ENCODE measurements around the gene FARP1.
A peak's percentile ranks its signal among the peaks of the same experiment; 100 is the strongest.

The FARP1 gene

DNA sequence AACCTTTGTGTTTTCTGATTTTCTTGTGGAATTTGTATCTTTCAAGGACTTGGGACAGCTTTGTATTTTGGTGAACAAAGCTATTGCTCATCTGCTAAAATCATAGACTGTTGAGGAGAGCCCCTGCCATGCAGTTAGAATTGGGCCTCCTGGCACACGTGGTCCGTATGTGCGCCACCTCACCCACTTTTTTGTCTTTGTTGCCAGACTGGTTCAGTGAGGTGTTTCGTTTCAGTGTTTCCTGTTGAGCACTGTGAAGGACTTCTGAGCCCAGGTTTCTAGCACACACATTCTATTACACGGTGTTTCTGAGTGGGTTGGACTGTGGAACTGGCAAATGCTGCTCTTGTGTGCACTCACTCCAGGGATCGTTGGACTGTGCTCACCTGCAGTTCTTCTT, 71.8 kb downstream of the FARP1 start:
- TF ChIP-seq, protein P1, sequence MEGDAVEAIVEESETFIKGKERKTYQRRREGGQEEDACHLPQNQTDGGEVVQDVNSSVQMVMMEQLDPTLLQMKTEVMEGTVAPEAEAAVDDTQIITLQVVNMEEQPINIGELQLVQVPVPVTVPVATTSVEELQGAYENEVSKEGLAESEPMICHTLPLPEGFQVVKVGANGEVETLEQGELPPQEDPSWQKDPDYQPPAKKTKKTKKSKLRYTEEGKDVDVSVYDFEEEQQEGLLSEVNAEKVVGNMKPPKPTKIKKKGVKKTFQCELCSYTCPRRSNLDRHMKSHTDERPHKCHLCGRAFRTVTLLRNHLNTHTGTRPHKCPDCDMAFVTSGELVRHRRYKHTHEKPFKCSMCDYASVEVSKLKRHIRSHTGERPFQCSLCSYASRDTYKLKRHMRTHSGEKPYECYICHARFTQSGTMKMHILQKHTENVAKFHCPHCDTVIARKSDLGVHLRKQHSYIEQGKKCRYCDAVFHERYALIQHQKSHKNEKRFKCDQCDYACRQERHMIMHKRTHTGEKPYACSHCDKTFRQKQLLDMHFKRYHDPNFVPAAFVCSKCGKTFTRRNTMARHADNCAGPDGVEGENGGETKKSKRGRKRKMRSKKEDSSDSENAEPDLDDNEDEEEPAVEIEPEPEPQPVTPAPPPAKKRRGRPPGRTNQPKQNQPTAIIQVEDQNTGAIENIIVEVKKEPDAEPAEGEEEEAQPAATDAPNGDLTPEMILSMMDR (IDR thresholded peaks at IDR 0.05; ENCODE audit: low read length, missing control alignments), result no peak
- DNase-seq (ENCODE audit: low read depth), result no peak
- H3K4me3 ChIP-seq (replicated peaks; ENCODE audit: low read depth, low read length), result no peak overlapping the region

DNA sequence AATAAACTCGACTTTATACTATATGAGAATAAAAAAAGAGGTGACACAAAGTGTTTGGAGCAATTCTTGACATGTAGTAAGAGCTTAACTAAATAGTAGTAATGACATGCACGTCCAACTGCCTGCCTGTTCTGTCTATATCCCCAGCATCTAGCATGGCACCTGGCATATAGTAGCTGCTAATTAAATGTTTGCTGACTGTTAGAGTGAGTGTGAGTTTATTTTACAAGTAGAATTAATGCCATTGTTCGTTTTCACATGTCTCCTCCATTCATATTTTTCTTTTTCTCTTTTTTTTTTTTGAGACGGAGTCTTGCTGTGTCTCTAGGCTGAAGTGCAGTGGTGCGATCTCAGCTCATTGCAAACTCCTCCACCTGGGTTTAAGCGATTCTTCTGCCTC, 72.6 kb downstream of the FARP1 start:
- H3K4me3 ChIP-seq (replicated peaks; ENCODE audit: low read depth, low read length), result no peak overlapping the region
- TF ChIP-seq, protein P1 (IDR thresholded peaks at IDR 0.05; ENCODE audit: low read length, missing control alignments), result no peak
- DNase-seq (ENCODE audit: low read depth), result no peak

DNA sequence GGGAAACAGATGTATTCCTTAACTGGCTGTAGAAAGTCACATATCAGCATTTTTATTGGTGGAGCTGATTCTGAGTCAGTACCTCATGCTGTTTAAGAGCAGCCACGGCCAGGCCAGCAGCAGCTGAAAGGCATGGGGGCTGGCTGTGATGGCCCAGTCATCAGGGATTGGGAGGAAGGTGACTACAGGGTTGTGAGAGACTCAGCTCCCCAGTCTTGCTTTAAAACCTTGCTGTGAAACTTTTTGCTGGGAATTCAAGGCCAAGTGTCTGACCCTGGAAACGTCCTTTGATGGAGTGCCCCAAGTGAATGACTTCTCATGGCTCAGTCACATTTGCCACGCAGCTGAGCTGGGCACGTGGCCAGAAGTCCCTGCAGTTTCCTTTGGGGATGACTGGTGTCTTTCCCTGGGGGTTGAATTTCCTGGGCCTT, 73.3 kb downstream of the FARP1 start:
- peak; percentile 46 for DNase-seq (ENCODE audit: low read depth)
- TF ChIP-seq, protein P1 (IDR thresholded peaks at IDR 0.05; ENCODE audit: low read length, missing control alignments), result no peak
- no peak overlapping the region for H3K4me3 ChIP-seq (replicated peaks; ENCODE audit: low read depth, low read length)

DNA sequence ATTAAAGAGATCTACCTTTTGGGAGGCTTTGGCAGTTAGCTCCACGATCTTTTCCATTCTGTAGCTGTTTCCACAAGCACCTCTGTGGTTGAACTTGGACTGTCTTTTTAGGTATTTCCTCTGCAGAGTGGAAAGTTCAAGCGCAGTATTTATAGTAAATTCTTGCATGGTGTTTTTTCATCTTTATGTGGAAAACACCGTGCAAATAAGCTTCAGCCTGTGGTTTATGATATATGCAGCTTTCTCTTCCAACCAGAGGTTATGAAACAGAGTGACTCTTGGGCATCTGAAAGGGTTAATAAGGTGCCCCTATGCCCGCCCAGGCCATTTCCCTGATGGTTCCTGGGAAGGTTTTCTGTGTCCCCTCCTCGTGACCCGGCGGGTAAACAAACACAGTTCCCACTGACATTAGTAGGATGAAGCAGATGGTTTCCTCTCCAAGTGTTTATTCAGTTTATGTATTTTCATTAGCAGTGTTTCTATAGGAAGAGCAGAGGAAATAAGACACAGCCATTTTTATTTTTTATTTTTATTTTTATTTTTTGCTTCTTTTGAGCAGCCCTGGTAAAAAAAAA, 73.9 kb downstream of the FARP1 start:
- DNase-seq (ENCODE audit: low read depth), result no peak
- no peak overlapping the region for H3K4me3 ChIP-seq (replicated peaks; ENCODE audit: low read depth, low read length)
- TF ChIP-seq, protein P1 (IDR thresholded peaks at IDR 0.05; ENCODE audit: low read length, missing control alignments), result no peak

DNA sequence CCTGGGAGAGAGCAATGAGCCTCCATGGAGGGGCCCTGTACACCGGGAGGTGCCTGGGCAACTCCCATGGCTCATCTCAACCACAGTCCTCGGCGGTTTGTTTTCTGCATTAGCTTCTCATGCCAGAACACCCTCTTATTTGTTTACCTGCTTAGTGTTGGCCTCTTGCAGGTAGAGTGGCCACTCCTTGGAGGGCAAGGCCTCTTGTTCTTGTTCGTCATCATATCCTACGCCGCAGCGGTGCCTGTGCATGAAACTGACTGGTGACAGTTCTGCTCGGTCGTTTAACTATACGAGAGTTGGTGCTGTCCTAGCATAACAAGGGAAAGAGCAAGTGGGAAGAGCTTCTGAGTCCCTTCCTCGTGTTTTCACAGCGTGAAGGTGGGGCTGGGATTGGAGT, 74.7 kb downstream of the FARP1 start:
- TF ChIP-seq, protein P1 (IDR thresholded peaks at IDR 0.05; ENCODE audit: low read length, missing control alignments), result no peak
- DNase-seq (ENCODE audit: low read depth), result no peak
- no peak overlapping the region for H3K4me3 ChIP-seq (replicated peaks; ENCODE audit: low read depth, low read length)

DNA sequence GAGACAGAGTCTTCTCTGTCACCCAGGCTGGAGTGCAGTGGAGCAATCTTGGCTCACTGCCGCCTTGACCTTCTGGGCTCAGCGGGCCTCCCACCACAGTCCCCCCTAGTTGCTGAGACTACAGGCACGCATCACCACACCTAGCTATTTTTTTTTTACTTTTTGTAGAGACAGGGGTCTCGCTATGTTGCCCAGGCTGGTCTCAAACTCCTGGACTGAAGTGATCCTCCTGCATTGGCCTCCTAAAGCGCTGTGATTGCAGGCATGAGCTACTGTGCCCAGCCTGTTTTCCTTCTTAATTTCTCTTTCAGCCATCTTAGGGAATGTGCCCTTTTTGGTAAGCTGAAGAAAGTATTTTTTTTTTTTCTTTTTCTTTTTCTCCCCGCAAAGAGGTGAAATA, 76.8 kb downstream of the FARP1 start:
- TF ChIP-seq, protein P1 (IDR thresholded peaks at IDR 0.05; ENCODE audit: low read length, missing control alignments), result no peak

DNA sequence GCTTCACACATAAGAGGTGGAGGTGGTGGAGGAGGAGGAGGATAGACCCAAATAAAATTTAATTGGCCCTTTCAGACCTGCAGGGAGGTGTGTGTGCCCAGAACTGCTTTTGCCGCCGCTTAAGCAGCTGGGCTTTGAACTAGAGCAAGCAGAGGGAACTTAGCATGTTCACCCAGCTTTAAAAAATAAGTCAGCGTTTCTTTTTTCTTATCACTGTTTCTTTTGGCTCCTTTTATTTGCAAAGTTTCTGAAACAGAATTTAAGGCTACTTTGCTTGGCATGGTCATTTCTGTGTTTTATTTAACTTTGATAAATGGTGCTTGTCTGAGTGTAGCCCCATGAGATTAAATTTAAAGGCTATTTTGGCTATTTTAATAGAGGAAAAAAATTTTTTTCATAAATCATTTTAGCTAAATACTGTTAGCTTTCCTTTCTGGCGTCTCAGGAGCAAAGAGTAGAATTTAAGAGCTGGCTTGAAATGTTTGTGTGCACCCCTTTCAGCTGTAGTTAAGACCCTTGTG, 77.4 kb downstream of the FARP1 start:
- TF ChIP-seq, protein P1 (IDR thresholded peaks at IDR 0.05; ENCODE audit: low read length, missing control alignments), result no peak
- H3K4me3 ChIP-seq (replicated peaks; ENCODE audit: low read depth, low read length), result no peak overlapping the region
- no peak for DNase-seq (ENCODE audit: low read depth)

More for the DNA sequence above, 76.8 kb downstream of the FARP1 start:
- no peak for DNase-seq (ENCODE audit: low read depth)
- H3K4me3 ChIP-seq (replicated peaks; ENCODE audit: low read depth, low read length), result no peak overlapping the region
